CD4-positive, alpha-beta T cell (primary cell): Measurements from ENCODE around the gene MIOS. TPM values are rescaled to one million over a fixed set of nuclear protein-coding genes. Genes with fewer than 3 reads are reported as not detected.
"Not testable (repeated sequence)": the region's sequence is repeated elsewhere in the genome, so short reads cannot be mapped to it uniquely, and the experiment has no call there.

ENCODE experiments used
- ATAC-seq: fragments of 200-7000 bp; cut with Tn5 transposase; one replicate; pipeline ENCODE4 v1.10.0; 2022; ENCODE audit warnings: mild to moderate bottlenecking; ENCODE audit not compliant: poor library complexity
- CTCF ChIA-PET: fragments of 350-600 bp; sonication (Branson Sonifier 250); formaldehyde crosslinking; loops from one replicate; lab custom pipeline; 2021; ENCODE audit warnings: antibody characterized with exemption, inconsistent platforms; lab: Charles Lee
- POLR2A ChIA-PET: fragments of 350-600 bp; sonication (Branson Sonifier 250); formaldehyde crosslinking; loops from one replicate; lab custom pipeline; 2021; ENCODE audit warnings: antibody characterized with exemption, inconsistent platforms; lab: Charles Lee
- DNase-seq, 14 experiments: peaks; one replicate each; pipeline ENCODE4 v3.0.0-alpha.2; 2013 to 2020; ENCODE audit warnings: mixed read lengths in 2 of 14
- H3K27ac ChIP-seq, 2 donors: one replicate each; pipeline versions ENCODE4 v1.5.1 to v1.7.0; 2013; ENCODE audit warnings: low read length in 2 of 2, low read depth in 1 of 2, mild to moderate bottlenecking in 1 of 2
- H3K27me3 ChIP-seq, 2 experiments: 1 replicate in 1 of 2; 2 replicates in 1 of 2; pipeline versions ENCODE4 v1.6.1 to v1.7.0; 2013; ENCODE audit warnings: low read length in 2 of 2, control low read depth in 1 of 2, mild to moderate bottlenecking in 1 of 2, moderate library complexity in 1 of 2; ENCODE audit not compliant: insufficient read depth in 2 of 2, control insufficient read depth in 1 of 2
- H3K36me3 ChIP-seq: one replicate; pipeline ENCODE4 v1.6.1; 2013; ENCODE audit warnings: low read length, control low read depth; ENCODE audit not compliant: insufficient read depth
- H3K4me1 ChIP-seq: one replicate; pipeline ENCODE4 v1.6.1; 2013; ENCODE audit warnings: low read length, control low read depth; ENCODE audit not compliant: insufficient read depth
- H3K4me3 ChIP-seq: one replicate; pipeline ENCODE4 v1.5.1; 2013; ENCODE audit warnings: mild to moderate bottlenecking, low read length, moderate library complexity
- H3K9me3 ChIP-seq, 2 experiments: 1 replicate in 1 of 2; 2 replicates in 1 of 2; pipeline versions ENCODE4 v1.6.1 to v1.7.0; 2013; ENCODE audit warnings: low read length in 2 of 2, mild to moderate bottlenecking in 2 of 2, control low read depth in 1 of 2, moderate library complexity in 1 of 2; ENCODE audit not compliant: control insufficient read depth in 1 of 2, insufficient read depth in 1 of 2
- H3K27ac Mint-ChIP-seq: one replicate; pipeline ENCODE4 v1.8.0; 2020; ENCODE audit warnings: mixed read lengths
- H3K27me3 Mint-ChIP-seq: one replicate; pipeline ENCODE4 v1.8.0; 2021; ENCODE audit warnings: mixed read lengths
- H3K36me3 Mint-ChIP-seq: one replicate; pipeline ENCODE4 v1.8.0; 2021; ENCODE audit warnings: low read depth, mixed read lengths
- H3K4me1 Mint-ChIP-seq: one replicate; pipeline ENCODE4 v1.8.0; 2021; ENCODE audit warnings: low read depth, mixed read lengths
- H3K4me3 Mint-ChIP-seq: one replicate; pipeline ENCODE4 v1.8.0; 2020; ENCODE audit warnings: mild to moderate bottlenecking, mixed read lengths
- H3K9me3 Mint-ChIP-seq: one replicate; pipeline ENCODE4 v1.8.0; 2020; ENCODE audit warnings: mixed read lengths
- CTCF ChIP-seq: fragments of 200-600 bp; IDR thresholded peaks from one replicate; pipeline ENCODE4 v1.8.0; 2022; ENCODE audit warnings: antibody characterized with exemption, mild to moderate bottlenecking
- intact Hi-C, 2 experiments: fragments of 100-400 bp; cut with DNase I in 1 of 2; cut with micrococcal nuclease in 1 of 2; formaldehyde crosslinking; loops; one replicate each; pipeline versions ENCODE4 v1.15.1 to v1.9.0; 2023 to 2025; cut with DNase I, micrococcal nuclease
- total RNA-seq, 174 experiments: library from RNA in 2 of 174; stranded (reverse) in 2 of 174; gene quantifications; one replicate each; pipeline ENCODE4 v1.2.3 and lab custom pipeline; 2021 to 2026

MIOS gene
- total RNA-seq, 2 experiments from 2014 or later, result 30.8 to 33.3 TPM

- Histone ChIP-seq H3K27me3 (no peaks in the 10 kb centered on the region), H3K36me3 (no peaks in the 10 kb centered on the region), H3K4me1 (no peaks in the 10 kb centered on the region), H3K9me3 (peaks cover 0 to 10% of the 10 kb centered on the region in 2 experiments), H3K27ac (no peak overlapping the region), H3K4me3 (no peak overlapping the region)
- CTCF ChIA-PET, result no interaction called here
- peaks cover 8% of the 10 kb centered on the region for H3K9me3 Mint-ChIP-seq
- intact Hi-C loops, result no loop called here
- no peak for ATAC-seq
- no peaks in the 10 kb centered on the region for H3K36me3 Mint-ChIP-seq
- no peaks in the 10 kb centered on the region for H3K27me3 Mint-ChIP-seq
- H3K4me1 Mint-ChIP-seq, result no peaks in the 10 kb centered on the region
- TF ChIP-seq CTCF, result no peak
- POLR2A ChIA-PET, result no interaction called here
- H3K27ac Mint-ChIP-seq, result no peak overlapping the region
- no peak overlapping the region for H3K4me3 Mint-ChIP-seq
- no peak for DNase-seq
Measured at GRCh38 chr7:7557252-7557651, 9.4 kb upstream of the MIOS start.

DNA sequence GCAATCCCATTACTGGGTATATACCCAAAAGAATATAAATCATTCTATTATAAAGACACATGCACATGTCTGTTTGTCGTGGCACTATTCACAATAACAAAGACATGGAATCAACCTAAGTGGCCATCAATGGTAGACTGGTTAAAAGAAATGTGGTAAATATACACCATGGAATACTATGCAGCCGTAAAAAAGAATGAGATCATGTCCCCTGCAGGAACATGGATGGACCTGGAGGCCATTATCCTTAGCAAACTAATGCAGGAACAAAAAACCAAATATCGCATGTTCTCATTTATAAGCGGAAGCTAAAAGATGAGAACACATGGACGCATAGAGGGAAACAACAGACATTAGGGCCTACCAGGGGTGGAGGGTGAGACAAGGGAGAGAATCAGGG lies 5.1 kb upstream of the MIOS start:
- ATAC-seq, DNase-seq, POLR2A ChIA-PET, H3K4me3 ChIP-seq, H3K36me3 ChIP-seq, H3K27me3 Mint-ChIP-seq, H3K4me3 Mint-ChIP-seq, H3K27me3 ChIP-seq, CTCF ChIA-PET, H3K4me1 Mint-ChIP-seq, H3K9me3 ChIP-seq, H3K27ac Mint-ChIP-seq, H3K9me3 Mint-ChIP-seq, H3K27ac ChIP-seq, H3K36me3 Mint-ChIP-seq: not testable (repeated sequence)
- intact Hi-C loops, result loop anchor here in 1 of 2 experiments (5.0 to 10.0 kb wide), 2 partner anchors 377 to 854 kb away; partner anchors contain the start of genes C1GALT1 and ZNF12
- H3K4me1 ChIP-seq, result peaks cover 14% of the 10 kb centered on the region

DNA sequence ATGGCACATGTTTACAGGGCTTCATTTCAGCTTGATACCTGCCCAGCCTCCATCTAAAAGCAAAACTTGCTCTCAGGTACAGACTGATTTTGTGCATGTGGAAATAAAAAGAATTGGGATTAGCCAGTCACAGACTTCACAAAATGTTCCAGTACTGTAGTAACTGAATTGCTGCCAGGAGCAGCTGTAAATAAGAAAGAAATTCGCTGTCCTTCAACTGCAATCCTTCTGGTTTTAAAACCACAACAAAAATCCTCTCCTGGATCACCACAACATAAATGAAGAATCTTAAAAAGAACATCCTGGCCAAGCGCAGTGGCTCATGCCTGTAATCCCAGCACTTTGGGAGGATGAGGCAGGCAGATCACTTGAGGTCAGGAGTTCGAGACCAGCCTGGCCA lies 3.9 kb upstream of the MIOS start:
- intact Hi-C loops, result loop anchor here in 1 of 2 experiments (5.0 to 10.0 kb wide), 2 partner anchors 378 to 855 kb away; partner anchors contain the start of genes C1GALT1 and ZNF12
- ChIA-PET POLR2A (no interaction called here), CTCF (interaction anchor here (0.6 kb wide), 1 partner anchor 460 kb away, joined by 5 read pairs; no protein-coding TSS in a partner anchor)
- no peak overlapping the region for H3K27ac ChIP-seq
- H3K4me1 ChIP-seq, result peaks cover 15% of the 10 kb centered on the region
- no peaks in the 10 kb centered on the region for H3K9me3 ChIP-seq
- Mint-ChIP-seq H3K36me3 (no peaks in the 10 kb centered on the region), H3K27ac (no peak overlapping the region), H3K4me1 (peaks cover 6% of the 10 kb centered on the region), H3K4me3 (no peak overlapping the region), H3K27me3 (no peaks in the 10 kb centered on the region), H3K9me3 (peaks cover 8% of the 10 kb centered on the region)
- no peak overlapping the region for H3K4me3 ChIP-seq
- no peak for TF ChIP-seq CTCF
- DNase-seq, result no peak
- H3K27me3 ChIP-seq, result no peaks in the 10 kb centered on the region
- no peaks in the 10 kb centered on the region for H3K36me3 ChIP-seq
- no peak for ATAC-seq

DNA sequence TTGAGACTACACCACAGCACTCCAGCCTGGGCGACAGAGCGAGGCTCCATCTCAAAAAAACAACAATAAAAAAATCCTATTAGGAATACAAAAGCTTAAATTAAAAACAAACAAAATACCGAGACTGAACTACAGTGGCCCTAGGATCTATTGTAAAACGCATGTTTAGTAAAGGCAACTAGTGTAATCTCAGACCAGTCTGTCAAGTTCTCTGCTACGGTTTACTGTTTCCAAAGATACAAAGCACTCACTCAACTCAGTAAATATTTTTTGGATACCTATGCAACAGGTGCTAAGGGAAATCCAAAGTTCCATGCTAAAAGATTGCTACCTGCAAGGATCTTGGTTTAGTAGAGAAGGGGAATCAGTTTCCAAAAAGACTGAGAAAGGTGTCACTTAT lies 3.4 kb upstream of the MIOS start:
- no peak for TF ChIP-seq CTCF
- intact Hi-C loops, result loop anchor here in 1 of 2 experiments (5.0 to 10.0 kb wide), 2 partner anchors 378 to 856 kb away; partner anchors contain the start of genes C1GALT1 and ZNF12
- Histone ChIP-seq H3K9me3 (no peaks in the 10 kb centered on the region), H3K27me3 (no peaks in the 10 kb centered on the region), H3K27ac (no peak overlapping the region), H3K36me3 (no peaks in the 10 kb centered on the region), H3K4me3 (no peak overlapping the region), H3K4me1 (peaks cover 15% of the 10 kb centered on the region)
- no peaks in the 10 kb centered on the region for H3K27me3 Mint-ChIP-seq
- DNase-seq (no peak), ATAC-seq (no peak)
- ChIA-PET POLR2A (interaction anchor here (6.0 kb wide), 1 partner anchor 77 kb away, joined by 36 read pairs; the partner anchor contains the start of gene UMAD1), CTCF (no interaction called here)
- no peaks in the 10 kb centered on the region for H3K36me3 Mint-ChIP-seq
- H3K4me1 Mint-ChIP-seq, result peaks cover 11% of the 10 kb centered on the region
- no peak overlapping the region for H3K4me3 Mint-ChIP-seq
- peaks cover 8% of the 10 kb centered on the region for H3K9me3 Mint-ChIP-seq
- no peak overlapping the region for H3K27ac Mint-ChIP-seq
